K562 (cell line): ENCODE results near the gene PAFAH1B1. TPM values are rescaled to one million over a fixed set of nuclear protein-coding genes. Genes with fewer than 3 reads are reported as not detected.

Source experiments
- ELF2 ChIP-seq: fragments of 250-450 bp; sonication (Bioruptor Pico); IDR thresholded peaks from 2 replicates; pipeline ENCODE4 v1.5.0; 2021; ENCODE audit warnings: mild to moderate bottlenecking
- POLR2AphosphoS5 ChIP-seq: IDR thresholded peaks from 2 replicates; pipeline ENCODE4 v1.6.1; 2011; ENCODE audit warnings: mild to moderate bottlenecking, low read depth, low read length, moderate library complexity; ENCODE audit not compliant: control insufficient read depth, insufficient read depth
- PTRF ChIP-seq: fragments of 450-650 bp; IDR thresholded peaks from 2 replicates; pipeline ENCODE4 v1.6.1; 2016; ENCODE audit warnings: mild to moderate bottlenecking, missing genetic modification characterization, missing compliant biosample characterization
- TEAD4 ChIP-seq, 2 experiments: sonication (generic) in 1 of 2; formaldehyde crosslinking in 1 of 2; IDR thresholded peaks; 2 replicates each; pipeline versions ENCODE4 v1.6.1 to v1.8.0; 2012 to 2022; ENCODE audit warnings: borderline replicate concordance in 1 of 2, inconsistent platforms in 1 of 2, low read length in 1 of 2, mild to moderate bottlenecking in 1 of 2, missing genetic modification reagents in 1 of 2
- ZNF143 ChIP-seq: sonication (generic); formaldehyde crosslinking; IDR thresholded peaks from 2 replicates; pipeline ENCODE4 v1.9.0; 2022; ENCODE audit warnings: mild to moderate bottlenecking, missing genetic modification reagents
- polyA plus RNA-seq, 8 experiments: library from polyadenylated mRNA; depleted of rRNA in 4 of 8; stranded (reverse) in 5 of 8; unstranded in 3 of 8; fragments of >200 nt; fragmentation: Nextera tagmentation in 2 of 8; fragmentation: Illumina TruSeq in 1 of 8; extraction: Ambion mirVana in 2 of 8; extraction: Trizol in 1 of 8; gene quantifications; 2 replicates each; pipeline versions ENCODE4 v1.2.1 to v1.2.3, GENCODE V29; 2011 to 2014; ENCODE audit warnings: inconsistent platforms in 1 of 8, missing spikeins in 1 of 8
- total RNA-seq, 7 experiments: library from RNA; depleted of rRNA in 6 of 7; stranded (reverse); fragments of >200 nt in 6 of 7; fragmentation: Illumina TruSeq in 2 of 7; extraction: Trizol in 2 of 7; gene quantifications; 2 replicates each; pipeline versions ENCODE4 v1.2.1 to v1.2.3, GENCODE V29; 2011 to 2021; ENCODE audit warnings: low replicate concordance in 1 of 7
- TF ChIP-seq, protein P1 (sequence below), 2 experiments: fragments of 450-650 bp; formaldehyde crosslinking in 1 of 2; IDR thresholded peaks; 2 replicates each; pipeline versions ENCODE4 v1.4.0 to v1.6.1; 2014 to 2020; ENCODE audit warnings: mild to moderate bottlenecking in 2 of 2, borderline replicate concordance in 1 of 2, low read depth in 1 of 2
- TF ChIP-seq, protein P2 (sequence below), 2 experiments: fragments of 150-350 bp in 1 of 2; IDR thresholded peaks; 2 replicates each; pipeline ENCODE4 v1.6.1; 2012 to 2016; ENCODE audit warnings: low read depth in 2 of 2, low read length in 2 of 2, mild to moderate bottlenecking in 1 of 2, moderate library complexity in 1 of 2
- TF ChIP-seq, protein P3 (sequence below), 2 experiments: IDR thresholded peaks in 1 of 2; conservative IDR thresholded peaks in 1 of 2; 2 replicates each; pipeline ENCODE4 v1.6.1; 2016; ENCODE audit warnings: low read depth in 2 of 2, mild to moderate bottlenecking in 1 of 2, missing compliant biosample characterization in 1 of 2, missing genetic modification characterization in 1 of 2, moderate library complexity in 1 of 2

The PAFAH1B1 gene
- total and polyA plus RNA-seq, 9 of the 15 experiments (the other 6 are each of a cell fraction or from before 2014, with no cell fraction given), result 23.3 to 66.4 (median 40.2) TPM

DNA sequence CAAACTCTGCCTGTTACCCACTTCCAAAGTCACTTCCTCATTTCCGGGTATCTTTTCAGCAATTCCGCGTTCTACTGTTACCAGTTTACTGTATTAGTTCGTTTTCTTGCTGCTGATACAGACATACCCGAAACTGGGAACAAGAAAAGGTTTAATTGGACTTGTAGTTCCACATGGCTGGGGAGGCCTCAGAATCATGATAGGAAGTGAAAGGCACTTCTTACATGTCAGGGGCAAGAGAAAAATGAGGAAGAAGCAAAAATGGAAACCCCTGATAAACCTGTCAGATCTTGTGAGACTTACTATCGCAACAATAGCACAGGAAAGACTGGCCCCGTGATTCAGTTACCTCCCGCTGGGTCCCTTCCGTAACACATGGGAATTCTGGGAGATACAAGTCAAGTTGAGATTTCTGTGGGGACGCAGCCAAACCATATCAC is 30.9 kb downstream of the PAFAH1B1 start (continued):
- TF ChIP-seq, protein P1, sequence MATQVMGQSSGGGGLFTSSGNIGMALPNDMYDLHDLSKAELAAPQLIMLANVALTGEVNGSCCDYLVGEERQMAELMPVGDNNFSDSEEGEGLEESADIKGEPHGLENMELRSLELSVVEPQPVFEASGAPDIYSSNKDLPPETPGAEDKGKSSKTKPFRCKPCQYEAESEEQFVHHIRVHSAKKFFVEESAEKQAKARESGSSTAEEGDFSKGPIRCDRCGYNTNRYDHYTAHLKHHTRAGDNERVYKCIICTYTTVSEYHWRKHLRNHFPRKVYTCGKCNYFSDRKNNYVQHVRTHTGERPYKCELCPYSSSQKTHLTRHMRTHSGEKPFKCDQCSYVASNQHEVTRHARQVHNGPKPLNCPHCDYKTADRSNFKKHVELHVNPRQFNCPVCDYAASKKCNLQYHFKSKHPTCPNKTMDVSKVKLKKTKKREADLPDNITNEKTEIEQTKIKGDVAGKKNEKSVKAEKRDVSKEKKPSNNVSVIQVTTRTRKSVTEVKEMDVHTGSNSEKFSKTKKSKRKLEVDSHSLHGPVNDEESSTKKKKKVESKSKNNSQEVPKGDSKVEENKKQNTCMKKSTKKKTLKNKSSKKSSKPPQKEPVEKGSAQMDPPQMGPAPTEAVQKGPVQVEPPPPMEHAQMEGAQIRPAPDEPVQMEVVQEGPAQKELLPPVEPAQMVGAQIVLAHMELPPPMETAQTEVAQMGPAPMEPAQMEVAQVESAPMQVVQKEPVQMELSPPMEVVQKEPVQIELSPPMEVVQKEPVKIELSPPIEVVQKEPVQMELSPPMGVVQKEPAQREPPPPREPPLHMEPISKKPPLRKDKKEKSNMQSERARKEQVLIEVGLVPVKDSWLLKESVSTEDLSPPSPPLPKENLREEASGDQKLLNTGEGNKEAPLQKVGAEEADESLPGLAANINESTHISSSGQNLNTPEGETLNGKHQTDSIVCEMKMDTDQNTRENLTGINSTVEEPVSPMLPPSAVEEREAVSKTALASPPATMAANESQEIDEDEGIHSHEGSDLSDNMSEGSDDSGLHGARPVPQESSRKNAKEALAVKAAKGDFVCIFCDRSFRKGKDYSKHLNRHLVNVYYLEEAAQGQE (IDR thresholded peaks at IDR 0.05; ENCODE audit: borderline replicate concordance), result no peak; the same call in 1 of the 2 replicates
- TF ChIP-seq, protein P1 (CRISPR knock-in tag; IDR thresholded peaks at IDR 0.05; ENCODE audit: low read depth), result no peak
- TF ChIP-seq ZNF143 (CRISPR knock-in tag), result no peak
- no peak for TF ChIP-seq ELF2 (CRISPR knock-in tag)
- TF ChIP-seq, protein P2, sequence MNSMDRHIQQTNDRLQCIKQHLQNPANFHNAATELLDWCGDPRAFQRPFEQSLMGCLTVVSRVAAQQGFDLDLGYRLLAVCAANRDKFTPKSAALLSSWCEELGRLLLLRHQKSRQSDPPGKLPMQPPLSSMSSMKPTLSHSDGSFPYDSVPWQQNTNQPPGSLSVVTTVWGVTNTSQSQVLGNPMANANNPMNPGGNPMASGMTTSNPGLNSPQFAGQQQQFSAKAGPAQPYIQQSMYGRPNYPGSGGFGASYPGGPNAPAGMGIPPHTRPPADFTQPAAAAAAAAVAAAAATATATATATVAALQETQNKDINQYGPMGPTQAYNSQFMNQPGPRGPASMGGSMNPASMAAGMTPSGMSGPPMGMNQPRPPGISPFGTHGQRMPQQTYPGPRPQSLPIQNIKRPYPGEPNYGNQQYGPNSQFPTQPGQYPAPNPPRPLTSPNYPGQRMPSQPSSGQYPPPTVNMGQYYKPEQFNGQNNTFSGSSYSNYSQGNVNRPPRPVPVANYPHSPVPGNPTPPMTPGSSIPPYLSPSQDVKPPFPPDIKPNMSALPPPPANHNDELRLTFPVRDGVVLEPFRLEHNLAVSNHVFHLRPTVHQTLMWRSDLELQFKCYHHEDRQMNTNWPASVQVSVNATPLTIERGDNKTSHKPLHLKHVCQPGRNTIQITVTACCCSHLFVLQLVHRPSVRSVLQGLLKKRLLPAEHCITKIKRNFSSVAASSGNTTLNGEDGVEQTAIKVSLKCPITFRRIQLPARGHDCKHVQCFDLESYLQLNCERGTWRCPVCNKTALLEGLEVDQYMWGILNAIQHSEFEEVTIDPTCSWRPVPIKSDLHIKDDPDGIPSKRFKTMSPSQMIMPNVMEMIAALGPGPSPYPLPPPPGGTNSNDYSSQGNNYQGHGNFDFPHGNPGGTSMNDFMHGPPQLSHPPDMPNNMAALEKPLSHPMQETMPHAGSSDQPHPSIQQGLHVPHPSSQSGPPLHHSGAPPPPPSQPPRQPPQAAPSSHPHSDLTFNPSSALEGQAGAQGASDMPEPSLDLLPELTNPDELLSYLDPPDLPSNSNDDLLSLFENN (IDR thresholded peaks at IDR 0.05; ENCODE audit: low read depth in 2 of 2, low read length in 2 of 2), result no peak
- TF ChIP-seq, protein P3, sequence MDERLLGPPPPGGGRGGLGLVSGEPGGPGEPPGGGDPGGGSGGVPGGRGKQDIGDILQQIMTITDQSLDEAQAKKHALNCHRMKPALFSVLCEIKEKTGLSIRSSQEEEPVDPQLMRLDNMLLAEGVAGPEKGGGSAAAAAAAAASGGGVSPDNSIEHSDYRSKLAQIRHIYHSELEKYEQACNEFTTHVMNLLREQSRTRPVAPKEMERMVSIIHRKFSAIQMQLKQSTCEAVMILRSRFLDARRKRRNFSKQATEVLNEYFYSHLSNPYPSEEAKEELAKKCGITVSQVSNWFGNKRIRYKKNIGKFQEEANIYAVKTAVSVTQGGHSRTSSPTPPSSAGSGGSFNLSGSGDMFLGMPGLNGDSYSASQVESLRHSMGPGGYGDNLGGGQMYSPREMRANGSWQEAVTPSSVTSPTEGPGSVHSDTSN (CRISPR knock-in tag; IDR thresholded peaks at IDR 0.05; ENCODE audit: low read depth), result no peak
- TF ChIP-seq, protein P3 (tag; conservative IDR thresholded peaks at IDR 0.05; ENCODE audit: low read depth), result peak; percentile 88
- no peak for TF ChIP-seq PTRF (tag)
- peak; percentile 72 for TF ChIP-seq TEAD4 (IDR thresholded peaks at IDR 0.05; ENCODE audit: low read length)
- TF ChIP-seq TEAD4 (CRISPR knock-in tag; IDR thresholded peaks at IDR 0.05; ENCODE audit: borderline replicate concordance), result no peak
- 0 out of 2 replicates have a peak, but pooled peaks have one; percentile 25 for TF ChIP-seq POLR2AphosphoS5
